HCT116 (cell line): Measurements from ENCODE around the gene CYP4A22.

Experiments
- EZH2 ChIP-seq: fragments of 200-600 bp; sonication (generic); IDR thresholded peaks from 2 replicates; pipeline ENCODE4 v1.6.1; 2017; ENCODE audit warnings: antibody characterized with exemption, mixed run types
- POLR2A ChIP-seq: IDR thresholded peaks from 2 replicates; pipeline ENCODE4 v1.7.0; 2011; ENCODE audit warnings: borderline replicate concordance; ENCODE audit not compliant: insufficient read depth, insufficient read length; ENCODE audit errors: extremely low read depth
- ZBTB33 ChIP-seq: IDR thresholded peaks from 2 replicates; pipeline ENCODE4 v1.6.1; 2011; ENCODE audit warnings: mild to moderate bottlenecking, low read length, moderate library complexity; ENCODE audit not compliant: insufficient replicate concordance; ENCODE audit errors: extremely low read depth
- TF ChIP-seq, protein P1 (sequence below), 3 experiments: fragments of 200-600 bp in 1 of 3; sonication (generic) in 1 of 3; IDR thresholded peaks in 2 of 3; conservative IDR thresholded peaks in 1 of 3; 2 replicates each; pipeline ENCODE4 v1.5.1; 2012 to 2017; ENCODE audit warnings: low read depth in 2 of 3, low read length in 2 of 3, antibody characterized with exemption in 1 of 3, borderline replicate concordance in 1 of 3, control low read depth in 1 of 3, mild to moderate bottlenecking in 1 of 3, mixed read lengths in 1 of 3, mixed run types in 1 of 3, moderate library complexity in 1 of 3; ENCODE audit not compliant: insufficient read depth in 1 of 3
- TF ChIP-seq, protein P2 (sequence below): IDR thresholded peaks from 2 replicates; pipeline ENCODE4 v1.6.1; 2012
- TF ChIP-seq, protein P3 (sequence below): IDR thresholded peaks from 2 replicates; pipeline ENCODE4 v1.6.1; 2012; ENCODE audit warnings: low read depth

DNA sequence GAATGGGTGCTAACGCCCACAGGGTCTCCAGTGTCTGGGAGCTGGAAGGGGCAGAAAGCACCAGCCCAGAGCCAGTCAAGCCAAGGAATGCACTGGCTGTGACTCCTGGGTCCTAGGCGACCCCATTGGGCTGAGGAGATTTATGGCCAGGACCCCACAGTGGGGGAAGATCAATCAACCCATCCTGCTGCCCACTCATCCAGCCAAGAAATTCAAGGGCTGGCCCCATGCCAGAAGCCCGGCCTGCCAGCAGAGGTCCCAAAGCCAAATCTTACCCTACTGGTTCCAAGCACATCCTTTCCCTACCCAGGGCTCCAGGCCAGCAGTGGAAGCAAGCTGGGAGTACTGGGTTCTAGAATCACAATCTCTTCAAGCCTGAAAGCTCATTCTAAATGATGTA lies 59.4 kb downstream of the CYP4A22 start:
- TF ChIP-seq, protein P1, sequence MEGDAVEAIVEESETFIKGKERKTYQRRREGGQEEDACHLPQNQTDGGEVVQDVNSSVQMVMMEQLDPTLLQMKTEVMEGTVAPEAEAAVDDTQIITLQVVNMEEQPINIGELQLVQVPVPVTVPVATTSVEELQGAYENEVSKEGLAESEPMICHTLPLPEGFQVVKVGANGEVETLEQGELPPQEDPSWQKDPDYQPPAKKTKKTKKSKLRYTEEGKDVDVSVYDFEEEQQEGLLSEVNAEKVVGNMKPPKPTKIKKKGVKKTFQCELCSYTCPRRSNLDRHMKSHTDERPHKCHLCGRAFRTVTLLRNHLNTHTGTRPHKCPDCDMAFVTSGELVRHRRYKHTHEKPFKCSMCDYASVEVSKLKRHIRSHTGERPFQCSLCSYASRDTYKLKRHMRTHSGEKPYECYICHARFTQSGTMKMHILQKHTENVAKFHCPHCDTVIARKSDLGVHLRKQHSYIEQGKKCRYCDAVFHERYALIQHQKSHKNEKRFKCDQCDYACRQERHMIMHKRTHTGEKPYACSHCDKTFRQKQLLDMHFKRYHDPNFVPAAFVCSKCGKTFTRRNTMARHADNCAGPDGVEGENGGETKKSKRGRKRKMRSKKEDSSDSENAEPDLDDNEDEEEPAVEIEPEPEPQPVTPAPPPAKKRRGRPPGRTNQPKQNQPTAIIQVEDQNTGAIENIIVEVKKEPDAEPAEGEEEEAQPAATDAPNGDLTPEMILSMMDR (IDR thresholded peaks at IDR 0.05 in 2 of 3, conservative IDR thresholded peaks at IDR 0.05 in 1 of 3; ENCODE audit: borderline replicate concordance in 1 of 3, insufficient read depth in 1 of 3, low read depth in 2 of 3, low read length in 2 of 3) = 0 out of 6 replicates have a peak, but pooled peaks of 1 of the 3 experiments have one; percentile 6
- TF ChIP-seq POLR2A = no peak
- TF ChIP-seq, protein P2, sequence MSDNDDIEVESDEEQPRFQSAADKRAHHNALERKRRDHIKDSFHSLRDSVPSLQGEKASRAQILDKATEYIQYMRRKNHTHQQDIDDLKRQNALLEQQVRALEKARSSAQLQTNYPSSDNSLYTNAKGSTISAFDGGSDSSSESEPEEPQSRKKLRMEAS = no peak
- TF ChIP-seq, protein P3, sequence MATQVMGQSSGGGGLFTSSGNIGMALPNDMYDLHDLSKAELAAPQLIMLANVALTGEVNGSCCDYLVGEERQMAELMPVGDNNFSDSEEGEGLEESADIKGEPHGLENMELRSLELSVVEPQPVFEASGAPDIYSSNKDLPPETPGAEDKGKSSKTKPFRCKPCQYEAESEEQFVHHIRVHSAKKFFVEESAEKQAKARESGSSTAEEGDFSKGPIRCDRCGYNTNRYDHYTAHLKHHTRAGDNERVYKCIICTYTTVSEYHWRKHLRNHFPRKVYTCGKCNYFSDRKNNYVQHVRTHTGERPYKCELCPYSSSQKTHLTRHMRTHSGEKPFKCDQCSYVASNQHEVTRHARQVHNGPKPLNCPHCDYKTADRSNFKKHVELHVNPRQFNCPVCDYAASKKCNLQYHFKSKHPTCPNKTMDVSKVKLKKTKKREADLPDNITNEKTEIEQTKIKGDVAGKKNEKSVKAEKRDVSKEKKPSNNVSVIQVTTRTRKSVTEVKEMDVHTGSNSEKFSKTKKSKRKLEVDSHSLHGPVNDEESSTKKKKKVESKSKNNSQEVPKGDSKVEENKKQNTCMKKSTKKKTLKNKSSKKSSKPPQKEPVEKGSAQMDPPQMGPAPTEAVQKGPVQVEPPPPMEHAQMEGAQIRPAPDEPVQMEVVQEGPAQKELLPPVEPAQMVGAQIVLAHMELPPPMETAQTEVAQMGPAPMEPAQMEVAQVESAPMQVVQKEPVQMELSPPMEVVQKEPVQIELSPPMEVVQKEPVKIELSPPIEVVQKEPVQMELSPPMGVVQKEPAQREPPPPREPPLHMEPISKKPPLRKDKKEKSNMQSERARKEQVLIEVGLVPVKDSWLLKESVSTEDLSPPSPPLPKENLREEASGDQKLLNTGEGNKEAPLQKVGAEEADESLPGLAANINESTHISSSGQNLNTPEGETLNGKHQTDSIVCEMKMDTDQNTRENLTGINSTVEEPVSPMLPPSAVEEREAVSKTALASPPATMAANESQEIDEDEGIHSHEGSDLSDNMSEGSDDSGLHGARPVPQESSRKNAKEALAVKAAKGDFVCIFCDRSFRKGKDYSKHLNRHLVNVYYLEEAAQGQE = no peak
- no peak for TF ChIP-seq ZBTB33
- TF ChIP-seq EZH2 = no peak
